Psoas muscle (tissue), 8 donors: Measurements from ENCODE around the gene RAPGEF5. TPM values are rescaled to one million over a fixed set of nuclear protein-coding genes. Genes with fewer than 3 reads are reported as not detected.

Source experiments
- ATAC-seq, 4 donors: fragments of 200-7000 bp; cut with Tn5 transposase; one replicate each; pipeline ENCODE4 v1.9.1; 2020; ENCODE audit warnings: moderate library complexity in 3 of 4, mild to moderate bottlenecking in 2 of 4
- DNase-seq, 2 donors: peaks; one replicate each; pipeline ENCODE4 v3.0.0-alpha.2; 2020
- H3K27ac ChIP-seq: fragments of 200-600 bp; one replicate; pipeline ENCODE4 v1.8.0; 2022
- H3K27me3 ChIP-seq, 3 donors: fragments of 200-600 bp in 1 of 3; one replicate each; pipeline versions ENCODE4 v1.6.1 to v1.8.0; 2013 to 2022; ENCODE audit warnings: low read length in 2 of 3, mild to moderate bottlenecking in 2 of 3, moderate library complexity in 1 of 3; ENCODE audit not compliant: insufficient read depth in 3 of 3
- H3K36me3 ChIP-seq, 2 donors: fragments of 200-600 bp in 1 of 2; one replicate each; pipeline versions ENCODE4 v1.6.1 to v1.8.0; 2013 to 2022; ENCODE audit warnings: low read depth in 1 of 2, mild to moderate bottlenecking in 1 of 2, moderate library complexity in 1 of 2; ENCODE audit not compliant: insufficient read depth in 1 of 2
- H3K4me1 ChIP-seq: fragments of 200-600 bp; one replicate; pipeline ENCODE4 v1.8.0; 2022
- H3K4me3 ChIP-seq: fragments of 200-600 bp; one replicate; pipeline ENCODE4 v1.8.0; 2022; ENCODE audit warnings: mild to moderate bottlenecking
- H3K9me3 ChIP-seq: fragments of 200-600 bp; one replicate; pipeline ENCODE4 v1.8.0; 2022
- WGBS, 3 donors: extraction: QIAGEN DNeasy Blood & Tissue Kit; methylation state at CpG; one replicate each; pipeline versions ENCODE4 v1.1.6 to v1.1.7; 2013; 5-methylcytosine and 5-hydroxymethylcytosine counted together
- intact Hi-C, 2 donors: fragments of 100-400 bp; cut with DNase I; formaldehyde crosslinking; loops; one replicate each; pipeline versions ENCODE4 v1.11.0 to v1.14.2; 2022
- polyA plus RNA-seq, 3 donors: library from polyadenylated mRNA; stranded (reverse); fragments of 200-250 nt; gene quantifications; one replicate each; pipeline ENCODE4 v1.2.3, GENCODE V29; 2013
- total RNA-seq, 4 donors: library from RNA; stranded (reverse); fragmentation: NEBNext Ultra II Directional in 2 of 4; extraction: Animal tissue kit (Norgen Biotek cat#: 25700) in 2 of 4; gene quantifications; one replicate each; pipeline versions ENCODE4 v1.2.1 to v1.2.4, GENCODE V29; 2021 to 2023
- TF ChIP-seq, protein P1 (sequence below): fragments of 200-600 bp; IDR thresholded peaks from one replicate; pipeline ENCODE4 v1.8.0; 2022; ENCODE audit warnings: antibody characterized with exemption
- donor health status: healthy with polysubstance abuse.
- donor health status: DM: no; HTN: no; CAD: no; lungs with moderate emphysema.
- donor health status: Bipolar disorder and iron deficiency.
- donor health status: healthy.
- donor health status: DM: yes; HTN: yes; CAD: no.
- donor health status: DM: no; HTN: no; CAD: no.
- donor health status: DM: no; HTN: no; CAD: no.
- donor health status: DM: yes; HTN: yes; CAD: no.

RAPGEF5 gene
- total and polyA plus RNA-seq, 7 donors: 2.6 to 10.8 (median 5.5) TPM

DNA sequence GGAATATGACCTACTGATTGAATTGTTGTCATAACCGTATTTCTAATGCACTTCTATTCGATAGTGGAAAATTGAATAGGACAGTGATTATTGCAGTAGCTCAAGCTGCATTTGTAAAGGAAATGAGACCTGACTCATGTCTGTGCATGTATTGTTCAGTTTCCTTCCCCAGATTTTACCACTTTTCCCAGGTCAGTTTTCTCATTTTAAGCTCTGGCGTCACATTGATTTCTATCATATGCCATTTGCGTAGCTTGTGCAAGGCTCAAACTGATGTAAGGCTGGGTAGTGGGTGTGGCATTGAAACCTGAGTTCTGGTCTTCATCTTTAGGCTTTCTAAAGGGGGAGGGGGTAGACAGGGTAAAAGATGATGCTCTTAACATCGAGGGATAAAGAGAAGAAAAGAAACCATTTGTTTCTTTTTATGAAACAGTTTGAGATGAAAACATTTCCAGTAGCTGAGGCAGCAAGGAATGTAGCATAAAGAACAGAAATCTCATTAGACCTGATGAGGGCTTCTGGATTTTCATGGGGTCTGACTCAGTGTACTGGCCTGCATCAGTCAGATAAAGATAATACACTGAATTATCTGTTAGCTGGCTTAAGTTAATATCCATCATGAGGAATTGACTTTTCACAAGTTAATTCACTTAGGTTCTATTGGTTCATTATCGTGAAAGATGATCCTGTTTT is 229.0 kb downstream of the RAPGEF5 start:
- Histone ChIP-seq H3K9me3 (no peaks in the 10 kb centered on the region), H3K4me1 (no peaks in the 10 kb centered on the region), H3K36me3 (peaks cover 0 to 4% of the 10 kb centered on the region in 2 donors), H3K4me3 (no peak overlapping the region), H3K27me3 (peaks cover 0 to 1% (median 0%) of the 10 kb centered on the region in 3 donors), H3K27ac (peak overlapping the region; percentile 34)
- WGBS, 3 donors: 64 to 71% (median 68%) methylated on average over 6 of the region's 6 CpGs
- DNase-seq: no peak
- no peak for ATAC-seq
- TF ChIP-seq, protein P1, sequence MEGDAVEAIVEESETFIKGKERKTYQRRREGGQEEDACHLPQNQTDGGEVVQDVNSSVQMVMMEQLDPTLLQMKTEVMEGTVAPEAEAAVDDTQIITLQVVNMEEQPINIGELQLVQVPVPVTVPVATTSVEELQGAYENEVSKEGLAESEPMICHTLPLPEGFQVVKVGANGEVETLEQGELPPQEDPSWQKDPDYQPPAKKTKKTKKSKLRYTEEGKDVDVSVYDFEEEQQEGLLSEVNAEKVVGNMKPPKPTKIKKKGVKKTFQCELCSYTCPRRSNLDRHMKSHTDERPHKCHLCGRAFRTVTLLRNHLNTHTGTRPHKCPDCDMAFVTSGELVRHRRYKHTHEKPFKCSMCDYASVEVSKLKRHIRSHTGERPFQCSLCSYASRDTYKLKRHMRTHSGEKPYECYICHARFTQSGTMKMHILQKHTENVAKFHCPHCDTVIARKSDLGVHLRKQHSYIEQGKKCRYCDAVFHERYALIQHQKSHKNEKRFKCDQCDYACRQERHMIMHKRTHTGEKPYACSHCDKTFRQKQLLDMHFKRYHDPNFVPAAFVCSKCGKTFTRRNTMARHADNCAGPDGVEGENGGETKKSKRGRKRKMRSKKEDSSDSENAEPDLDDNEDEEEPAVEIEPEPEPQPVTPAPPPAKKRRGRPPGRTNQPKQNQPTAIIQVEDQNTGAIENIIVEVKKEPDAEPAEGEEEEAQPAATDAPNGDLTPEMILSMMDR: no peak
- intact Hi-C loops: no loop called here

DNA sequence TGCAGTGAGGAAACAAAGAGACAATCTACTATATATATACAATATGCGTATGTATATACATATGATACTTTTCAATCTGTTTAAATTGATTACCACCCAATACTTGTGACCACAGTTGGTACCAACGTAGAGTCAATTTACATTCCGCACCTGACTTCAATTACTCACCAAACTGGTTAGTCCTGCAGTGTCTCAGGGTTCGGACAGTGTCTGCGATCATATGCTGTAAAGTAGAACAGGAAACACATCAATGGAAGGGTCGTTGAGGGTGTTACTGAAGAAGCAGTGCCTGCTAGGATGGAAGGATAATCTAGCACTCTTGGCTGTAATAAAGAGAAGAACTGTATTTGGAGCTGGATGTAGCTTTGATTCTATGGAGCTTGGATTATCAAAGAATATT is 231.5 kb downstream of the RAPGEF5 start:
- intact Hi-C loops: no loop called here
- TF ChIP-seq, protein P1: no peak
- ATAC-seq (no peak), DNase-seq (no peak)
- Histone ChIP-seq H3K9me3 (no peaks in the 10 kb centered on the region), H3K27ac (no peak overlapping the region), H3K4me3 (no peak overlapping the region), H3K36me3 (peaks cover 0 to 1% of the 10 kb centered on the region in 2 donors), H3K4me1 (no peaks in the 10 kb centered on the region), H3K27me3 (peaks cover 0 to 2% (median 0%) of the 10 kb centered on the region in 3 donors)
- 75 to 79% (median 77%) methylated on average over 6 of the region's 6 CpGs for WGBS, 3 donors

DNA sequence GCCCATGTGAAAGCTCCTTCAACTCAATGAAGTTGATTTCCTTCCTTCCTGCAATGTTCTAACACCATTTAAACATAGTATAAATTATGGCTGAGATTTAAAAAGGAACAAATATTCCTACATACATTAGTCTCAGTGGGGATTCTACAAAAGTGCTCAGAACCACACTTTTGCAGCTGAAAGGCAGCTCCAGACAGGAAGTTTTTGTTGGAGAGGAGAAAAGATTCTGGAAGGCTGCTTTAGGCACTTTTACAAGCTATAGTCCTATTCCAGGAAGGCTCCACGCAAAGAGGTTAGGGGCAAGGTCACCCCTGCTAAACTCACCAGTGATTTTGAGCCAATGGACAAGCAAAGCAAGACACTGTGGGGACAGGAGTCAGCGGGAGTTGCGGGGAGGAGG is 232.0 kb downstream of the RAPGEF5 start:
- TF ChIP-seq, protein P1: no peak
- H3K27ac ChIP-seq: no peak overlapping the region
- intact Hi-C loops: no loop called here

DNA sequence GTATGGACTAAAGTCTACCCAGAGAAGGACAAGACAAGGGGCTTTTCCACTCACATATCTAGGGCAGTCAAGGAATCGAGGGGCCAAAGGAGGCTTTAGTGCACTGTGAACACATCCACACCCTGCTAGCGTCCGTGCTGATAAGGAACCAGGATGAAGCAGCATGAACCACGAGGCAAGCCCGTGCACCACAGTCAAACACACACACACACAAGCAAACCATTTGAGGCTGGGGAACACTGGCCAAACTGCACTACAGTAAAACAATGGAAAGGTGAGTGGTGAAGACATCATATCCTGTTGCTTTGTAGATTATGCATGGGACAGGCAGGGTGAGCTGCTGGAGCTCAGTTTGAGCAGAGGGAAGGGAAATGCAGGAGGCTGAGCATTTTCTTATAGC is 233.8 kb downstream of the RAPGEF5 start:
- 43 to 61% (median 45%) methylated on average over 5 of the region's 5 CpGs for WGBS, 3 donors
- Histone ChIP-seq H3K27ac (peak overlapping the region; percentile 25), H3K36me3 (peaks cover 0 to 3% of the 10 kb centered on the region in 2 donors), H3K4me1 (no peaks in the 10 kb centered on the region), H3K4me3 (no peak overlapping the region), H3K27me3 (peaks cover 0 to 2% (median 0%) of the 10 kb centered on the region in 3 donors), H3K9me3 (no peaks in the 10 kb centered on the region)
- ATAC-seq (peak in 1 of 4 donors; percentile 26), DNase-seq (no peak)
- intact Hi-C loops: no loop called here
- TF ChIP-seq, protein P1: no peak

More for the DNA sequence above, 232.0 kb downstream of the RAPGEF5 start:
- 38 to 65% (median 57%) methylated on average over 3 of the region's 3 CpGs for WGBS, 3 donors
- Histone ChIP-seq H3K4me3 (no peak overlapping the region), H3K4me1 (no peaks in the 10 kb centered on the region), H3K27me3 (peaks cover 0 to 2% (median 0%) of the 10 kb centered on the region in 3 donors), H3K9me3 (no peaks in the 10 kb centered on the region), H3K36me3 (no peaks in the 10 kb centered on the region)
- no peak for DNase-seq
- ATAC-seq: no peak
